Nephron (organoid): ENCODE results near the gene ARL6IP5.

Source experiments
- H3K27ac Mint-ChIP-seq, 3 experiments: 2 replicates each; pipeline ENCODE4 v1.8.0; 2020; ENCODE audit warnings: mixed read lengths in 3 of 3, mild to moderate bottlenecking in 2 of 3, moderate library complexity in 1 of 3
- H3K27me3 Mint-ChIP-seq: 2 replicates; pipeline ENCODE4 v1.8.0; 2021; ENCODE audit warnings: low read depth, mild to moderate bottlenecking, moderate library complexity, mixed read lengths
- H3K36me3 Mint-ChIP-seq: 2 replicates; pipeline ENCODE4 v1.8.0; 2020; ENCODE audit warnings: low read depth, mixed read lengths
- H3K4me1 Mint-ChIP-seq: 2 replicates; pipeline ENCODE4 v1.8.0; 2020; ENCODE audit warnings: mixed read lengths
- H3K4me3 Mint-ChIP-seq, 3 experiments: 2 replicates each; pipeline ENCODE4 v1.8.0; 2020; ENCODE audit warnings: mild to moderate bottlenecking in 3 of 3, mixed read lengths in 3 of 3, moderate library complexity in 2 of 3
- H3K9me3 Mint-ChIP-seq: 2 replicates; pipeline ENCODE4 v1.8.0; 2020; ENCODE audit warnings: mixed read lengths
- TF ChIP-seq, protein P1 (sequence below), 3 experiments: fragments of 200-600 bp; sonication (generic); IDR thresholded peaks; one replicate each; pipeline ENCODE4 v1.5.0; 2021; ENCODE audit warnings: antibody characterized with exemption in 3 of 3; ENCODE audit not compliant: unreplicated experiment in 3 of 3

The ARL6IP5 gene

DNA sequence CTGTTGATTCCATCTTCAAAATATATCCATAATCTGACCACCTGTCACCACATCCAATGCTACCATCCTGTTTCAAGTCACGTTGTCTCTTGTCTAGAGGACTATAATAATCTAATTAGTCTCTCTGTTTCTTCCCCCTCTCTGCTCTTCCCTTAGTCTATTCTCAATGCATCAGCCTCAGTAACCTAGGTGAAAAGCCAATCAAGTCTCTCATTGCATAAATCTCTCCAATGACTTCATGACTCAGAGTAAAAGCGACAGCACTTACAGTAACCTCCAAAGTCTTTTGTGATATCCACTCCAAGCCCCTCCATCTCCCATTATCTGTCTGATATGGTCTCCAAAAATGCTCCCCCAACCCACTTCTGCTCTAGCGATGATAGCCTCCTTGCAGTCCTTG is 11.8 kb upstream of the ARL6IP5 start:
- no peak overlapping the region for H3K4me3 Mint-ChIP-seq
- TF ChIP-seq, protein P1, sequence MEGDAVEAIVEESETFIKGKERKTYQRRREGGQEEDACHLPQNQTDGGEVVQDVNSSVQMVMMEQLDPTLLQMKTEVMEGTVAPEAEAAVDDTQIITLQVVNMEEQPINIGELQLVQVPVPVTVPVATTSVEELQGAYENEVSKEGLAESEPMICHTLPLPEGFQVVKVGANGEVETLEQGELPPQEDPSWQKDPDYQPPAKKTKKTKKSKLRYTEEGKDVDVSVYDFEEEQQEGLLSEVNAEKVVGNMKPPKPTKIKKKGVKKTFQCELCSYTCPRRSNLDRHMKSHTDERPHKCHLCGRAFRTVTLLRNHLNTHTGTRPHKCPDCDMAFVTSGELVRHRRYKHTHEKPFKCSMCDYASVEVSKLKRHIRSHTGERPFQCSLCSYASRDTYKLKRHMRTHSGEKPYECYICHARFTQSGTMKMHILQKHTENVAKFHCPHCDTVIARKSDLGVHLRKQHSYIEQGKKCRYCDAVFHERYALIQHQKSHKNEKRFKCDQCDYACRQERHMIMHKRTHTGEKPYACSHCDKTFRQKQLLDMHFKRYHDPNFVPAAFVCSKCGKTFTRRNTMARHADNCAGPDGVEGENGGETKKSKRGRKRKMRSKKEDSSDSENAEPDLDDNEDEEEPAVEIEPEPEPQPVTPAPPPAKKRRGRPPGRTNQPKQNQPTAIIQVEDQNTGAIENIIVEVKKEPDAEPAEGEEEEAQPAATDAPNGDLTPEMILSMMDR (IDR thresholded peaks at IDR 0.05; ENCODE audit: unreplicated experiment in 3 of 3), result no peak
- no peaks in the 10 kb centered on the region for H3K27me3 Mint-ChIP-seq
- H3K4me1 Mint-ChIP-seq, result peaks cover 9% of the 10 kb centered on the region
- H3K9me3 Mint-ChIP-seq, result no peaks in the 10 kb centered on the region
- no peak overlapping the region for H3K27ac Mint-ChIP-seq
- peaks cover 42% of the 10 kb centered on the region for H3K36me3 Mint-ChIP-seq

DNA sequence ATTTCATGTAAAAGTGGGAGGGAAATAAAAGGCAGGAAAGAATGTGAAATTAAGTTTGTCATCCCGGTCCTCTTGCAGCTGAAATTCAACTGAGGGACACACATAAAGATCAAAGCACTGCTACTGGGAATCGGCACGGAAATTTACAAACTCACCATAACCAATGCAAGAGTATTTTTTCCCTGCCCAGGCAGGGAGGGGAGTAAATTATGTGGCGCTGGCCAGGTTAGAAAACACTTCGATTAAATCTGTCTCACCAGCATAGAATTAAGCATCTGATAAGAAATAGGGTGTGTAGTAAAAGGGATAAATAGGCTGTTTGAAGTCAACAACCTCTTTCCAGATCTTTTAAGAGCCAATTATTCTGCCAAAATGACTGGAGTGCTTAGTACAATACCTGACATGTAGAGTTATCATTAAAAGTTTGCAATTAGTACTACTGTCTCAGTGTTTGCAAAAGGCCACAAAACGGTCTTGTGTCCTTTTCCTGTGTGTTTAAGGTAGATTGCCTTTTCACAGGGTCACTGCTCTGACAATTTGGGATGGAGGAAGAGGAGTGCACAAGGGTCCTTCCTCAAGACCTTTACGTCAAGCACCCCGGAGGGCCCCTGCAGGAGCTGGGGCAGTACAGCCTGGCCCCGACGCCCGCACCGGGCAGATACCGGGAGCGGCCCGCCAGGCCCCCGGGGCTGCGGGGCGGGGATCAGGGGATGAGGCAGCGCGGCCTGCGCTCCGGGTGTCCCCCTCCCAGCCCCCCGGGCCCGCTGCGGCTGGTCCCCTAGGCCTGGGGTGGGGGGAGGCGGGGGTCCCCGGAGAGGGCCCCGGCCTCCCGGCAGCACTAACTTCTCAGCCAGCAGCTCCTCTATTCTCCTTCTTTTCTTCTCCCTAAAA is 5.2 kb upstream of the ARL6IP5 start:
- peaks cover 60% of the 10 kb centered on the region for H3K4me1 Mint-ChIP-seq
- H3K9me3 Mint-ChIP-seq, result no peaks in the 10 kb centered on the region
- H3K4me3 Mint-ChIP-seq, result peak overlapping the region; percentile 85 to 93 (median 88)
- TF ChIP-seq, protein P1 (IDR thresholded peaks at IDR 0.05; ENCODE audit: unreplicated experiment in 3 of 3), result no peak
- no peaks in the 10 kb centered on the region for H3K27me3 Mint-ChIP-seq
- peaks cover 8% of the 10 kb centered on the region for H3K36me3 Mint-ChIP-seq
- H3K27ac Mint-ChIP-seq, result peak overlapping the region; percentile 73 to 86 (median 83)

DNA sequence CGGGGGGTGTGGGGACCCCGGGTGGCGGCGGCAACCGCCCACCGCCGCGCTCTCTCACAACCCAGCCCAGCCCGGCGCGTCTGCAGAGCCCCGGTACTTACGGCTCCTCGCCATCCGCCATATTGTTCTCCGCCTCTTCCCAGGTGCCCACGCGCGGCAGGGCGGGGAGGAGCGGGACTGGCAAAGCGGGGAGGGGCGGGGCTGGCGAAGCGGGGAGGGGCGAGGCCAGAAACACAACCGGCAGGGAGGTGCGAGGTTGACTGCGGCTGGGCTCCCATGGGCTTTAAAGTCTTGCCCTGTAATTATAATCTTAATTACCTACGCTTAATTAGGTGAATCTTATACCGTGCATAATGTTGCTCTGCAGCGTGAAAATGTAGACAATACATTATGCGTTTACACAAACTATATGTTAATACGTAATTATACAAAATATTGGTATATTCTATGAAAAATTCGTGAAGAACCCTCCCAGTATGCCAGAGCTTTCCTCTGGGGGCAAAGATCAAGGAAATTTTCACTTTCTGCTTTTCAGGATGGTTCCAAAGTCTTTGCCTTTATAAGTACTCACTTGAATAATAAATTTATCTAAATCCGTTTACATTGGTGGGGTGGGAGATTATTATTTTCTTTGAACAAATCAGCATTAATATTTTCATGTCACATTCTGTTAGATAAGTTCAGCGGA is 4.4 kb upstream of the ARL6IP5 start, which contains the start of gene UBA3:
Gene UBA3, minus strand, starts transcription at position 133 of the 688 bp plus-strand sequence. Its CDS starts 12 bp downstream, at position 121.
- Mint-ChIP-seq H3K9me3 (no peaks in the 10 kb centered on the region), H3K4me3 (peak within 1 kb of the TSS; percentile 85 to 93 (median 88)), H3K27ac (peak within 1 kb of the TSS; percentile 73 to 86 (median 83)), H3K27me3 (no peaks in the 10 kb centered on the region), H3K4me1 (peaks cover 65% of the 10 kb centered on the region), H3K36me3 (peaks cover 7% of the 10 kb centered on the region)
- TF ChIP-seq, protein P1 (IDR thresholded peaks at IDR 0.05; ENCODE audit: unreplicated experiment in 3 of 3), result no peak

DNA sequence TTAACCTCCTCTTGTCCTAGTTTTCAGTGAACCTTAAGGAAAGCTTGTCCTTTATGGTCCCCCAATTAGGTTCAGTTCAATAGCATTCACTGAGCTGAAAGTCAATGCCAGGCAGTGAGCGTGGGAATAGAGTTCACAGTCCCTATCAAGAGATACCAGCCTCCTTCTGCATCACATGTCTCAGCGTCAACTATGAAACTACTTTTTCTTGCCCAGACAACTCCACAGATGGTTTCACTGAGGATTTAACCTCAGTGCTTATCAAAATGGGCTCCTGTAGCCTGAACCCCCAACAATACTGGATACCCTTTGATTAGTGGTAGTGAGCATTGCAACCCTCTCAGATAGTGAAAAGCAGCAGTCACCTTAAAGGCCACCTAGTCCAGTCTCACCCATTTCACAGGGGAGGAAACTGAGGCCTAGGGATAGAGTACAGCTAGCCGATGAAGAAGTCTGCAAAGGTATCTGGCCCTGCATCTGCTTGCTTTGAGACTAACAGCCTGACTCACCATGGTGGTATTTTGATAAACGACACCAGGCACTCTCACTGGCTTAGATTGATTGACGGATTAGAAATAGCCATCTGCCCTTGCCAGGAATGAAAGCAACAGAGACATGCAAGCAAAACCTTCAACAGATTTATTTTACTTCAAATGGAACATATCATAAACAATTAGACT is 3.0 kb upstream of the ARL6IP5 start:
- TF ChIP-seq, protein P1 (IDR thresholded peaks at IDR 0.05; ENCODE audit: unreplicated experiment in 3 of 3), result no peak
- H3K36me3 Mint-ChIP-seq, result peaks cover 5% of the 10 kb centered on the region
- H3K9me3 Mint-ChIP-seq, result no peaks in the 10 kb centered on the region
- no peaks in the 10 kb centered on the region for H3K27me3 Mint-ChIP-seq
- peaks cover 73% of the 10 kb centered on the region for H3K4me1 Mint-ChIP-seq
- peak overlapping the region in 1 of 3 experiments; percentile 74 for H3K27ac Mint-ChIP-seq
- peak overlapping the region; percentile 56 to 84 (median 71) for H3K4me3 Mint-ChIP-seq

DNA sequence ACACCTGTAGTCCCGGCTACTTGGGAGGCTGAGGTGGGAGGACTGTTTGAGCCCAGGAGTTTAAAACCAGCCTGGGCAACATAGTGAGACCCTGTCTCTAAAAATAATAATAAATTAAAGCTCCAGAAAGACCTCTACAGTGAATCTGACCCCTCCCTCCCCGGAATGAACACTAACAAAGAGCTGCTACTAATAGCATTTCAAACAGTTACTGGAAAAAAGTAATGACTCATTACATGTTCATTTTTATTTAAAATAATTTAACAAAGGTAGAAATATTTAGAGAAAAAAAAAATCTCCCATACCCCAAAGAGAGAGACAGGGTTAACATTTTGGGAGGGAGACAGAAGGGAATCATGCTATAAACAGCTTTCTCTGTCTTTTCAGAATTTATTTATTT is 2.4 kb upstream of the ARL6IP5 start:
- H3K27ac Mint-ChIP-seq, result peak overlapping the region; percentile 70 to 83 (median 75)
- peaks cover under 1% of the 10 kb centered on the region for H3K36me3 Mint-ChIP-seq
- peaks cover 69% of the 10 kb centered on the region for H3K4me1 Mint-ChIP-seq
- peak overlapping the region; percentile 45 to 67 (median 48) for H3K4me3 Mint-ChIP-seq
- no peaks in the 10 kb centered on the region for H3K9me3 Mint-ChIP-seq
- H3K27me3 Mint-ChIP-seq, result no peaks in the 10 kb centered on the region
- TF ChIP-seq, protein P1 (IDR thresholded peaks at IDR 0.05; ENCODE audit: unreplicated experiment in 3 of 3), result no peak
